Mesenchymal stem cell (in vitro differentiated cells and primary cell): ENCODE results near the gene BIRC5. TPM values are rescaled to one million over a fixed set of nuclear protein-coding genes. Genes with fewer than 3 reads are reported as not detected.

ENCODE experiments used
- DNase-seq: peaks from one replicate; pipeline ENCODE4 v3.0.0-alpha.2; 2013
- H2AFZ ChIP-seq: one replicate; pipeline ENCODE4 v1.6.1; 2013; ENCODE audit warnings: low read depth, mild to moderate bottlenecking, control low read depth, inconsistent platforms, low read length, moderate library complexity
- H2AK5ac ChIP-seq: 2 replicates; pipeline ENCODE4 v1.6.1; 2013; ENCODE audit warnings: low read length, moderate library complexity, mild to moderate bottlenecking, inconsistent platforms; ENCODE audit not compliant: severe bottlenecking
- H2BK120ac ChIP-seq: one replicate; pipeline ENCODE4 v1.6.1; 2013; ENCODE audit warnings: low read depth, mild to moderate bottlenecking, inconsistent platforms, low read length, moderate library complexity
- H2BK12ac ChIP-seq, 2 experiments: one replicate each; pipeline ENCODE4 v1.6.1; 2013; ENCODE audit warnings: inconsistent platforms in 2 of 2, low read length in 2 of 2, mild to moderate bottlenecking in 2 of 2, moderate library complexity in 2 of 2, control low read depth in 1 of 2
- H2BK15ac ChIP-seq: one replicate; pipeline ENCODE4 v1.6.1; 2013; ENCODE audit warnings: mild to moderate bottlenecking, low read depth, inconsistent platforms; ENCODE audit not compliant: poor library complexity, severe bottlenecking
- H2BK5ac ChIP-seq: 2 replicates; pipeline ENCODE4 v1.6.1; 2013; ENCODE audit warnings: low read depth, mild to moderate bottlenecking, low read length, control low read depth, inconsistent platforms; ENCODE audit not compliant: poor library complexity, severe bottlenecking
- H3K14ac ChIP-seq, 2 experiments: one replicate each; pipeline ENCODE4 v1.6.1; 2013; ENCODE audit warnings: inconsistent platforms in 2 of 2, low read length in 2 of 2, control low read depth in 1 of 2, mild to moderate bottlenecking in 1 of 2, moderate library complexity in 1 of 2
- H3K18ac ChIP-seq, 2 experiments: one replicate each; pipeline ENCODE4 v1.6.1; 2013; ENCODE audit warnings: inconsistent platforms in 2 of 2, low read length in 2 of 2, control low read depth in 1 of 2, low read depth in 1 of 2, mild to moderate bottlenecking in 1 of 2
- H3K23ac ChIP-seq, 2 experiments: one replicate each; pipeline ENCODE4 v1.6.1; 2013; ENCODE audit warnings: inconsistent platforms in 2 of 2, low read length in 2 of 2, mild to moderate bottlenecking in 2 of 2, moderate library complexity in 2 of 2, control low read depth in 1 of 2
- H3K27ac ChIP-seq: 2 replicates; pipeline ENCODE4 v1.5.1; 2013; ENCODE audit warnings: mild to moderate bottlenecking, moderate library complexity, low read length, control low read depth, inconsistent platforms; ENCODE audit not compliant: poor library complexity, severe bottlenecking
- H3K27me3 ChIP-seq, 2 experiments: 2 replicates each; pipeline versions ENCODE4 v1.6.1 to v1.7.0; 2013; ENCODE audit warnings: low read length in 2 of 2, mild to moderate bottlenecking in 2 of 2, moderate library complexity in 2 of 2, control low read depth in 1 of 2, inconsistent platforms in 1 of 2; ENCODE audit not compliant: control insufficient read depth in 1 of 2, insufficient read depth in 1 of 2
- H3K36me3 ChIP-seq, 2 experiments: 2 replicates each; pipeline versions ENCODE4 v1.6.1 to v1.7.0; 2013; ENCODE audit warnings: low read length in 2 of 2, control low read depth in 1 of 2, inconsistent platforms in 1 of 2, low read depth in 1 of 2, mild to moderate bottlenecking in 1 of 2; ENCODE audit not compliant: insufficient read depth in 2 of 2, control insufficient read depth in 1 of 2
- H3K4ac ChIP-seq, 2 experiments: one replicate each; pipeline ENCODE4 v1.6.1; 2013; ENCODE audit warnings: inconsistent platforms in 2 of 2, low read length in 2 of 2, mild to moderate bottlenecking in 2 of 2, moderate library complexity in 2 of 2, control low read depth in 1 of 2, low read depth in 1 of 2
- H3K4me1 ChIP-seq: 2 replicates; pipeline ENCODE4 v1.6.1; 2013; ENCODE audit warnings: low read depth, low read length, control low read depth; ENCODE audit not compliant: control insufficient read depth, insufficient read depth
- H3K4me2 ChIP-seq: 2 replicates; pipeline ENCODE4 v1.6.1; 2013; ENCODE audit warnings: low read length, mild to moderate bottlenecking, inconsistent platforms; ENCODE audit not compliant: poor library complexity, severe bottlenecking
- H3K4me3 ChIP-seq, 2 experiments: 2 replicates each; pipeline versions ENCODE4 v1.5.1 to v1.7.0; 2013; ENCODE audit warnings: low read length in 2 of 2, mild to moderate bottlenecking in 2 of 2, control low read depth in 1 of 2, low read depth in 1 of 2; ENCODE audit not compliant: insufficient read depth in 1 of 2
- H3K79me1 ChIP-seq: replicated peaks from 2 replicates; pipeline ENCODE4 v1.6.1; 2013; ENCODE audit warnings: mild to moderate bottlenecking, control low read depth, low read length, inconsistent platforms; ENCODE audit not compliant: poor library complexity, severe bottlenecking
- H3K9ac ChIP-seq: 2 replicates; pipeline ENCODE4 v1.7.0; 2013; ENCODE audit warnings: mild to moderate bottlenecking, low read length, moderate library complexity
- H3K9me3 ChIP-seq: 2 replicates; pipeline ENCODE4 v1.7.0; 2013; ENCODE audit warnings: mild to moderate bottlenecking, low read length; ENCODE audit not compliant: control insufficient read depth
- H4K8ac ChIP-seq: one replicate; pipeline ENCODE4 v1.6.1; 2013; ENCODE audit warnings: inconsistent platforms, mild to moderate bottlenecking, low read length, moderate library complexity
- H4K91ac ChIP-seq: one replicate; pipeline ENCODE4 v1.6.1; 2013; ENCODE audit warnings: mild to moderate bottlenecking, low read length, inconsistent platforms
- WGBS: methylation state at CpG from one replicate; pipeline ENCODE4 v1.1.7; 2013; ENCODE audit warnings: mixed read lengths; 5-methylcytosine and 5-hydroxymethylcytosine counted together
- small RNA-seq: library from polyadenylated mRNA; stranded (forward); fragments of <200 nt; extraction: miRNeasy Mini kit (QIAGEN cat#:217004); gene quantifications from one replicate; pipeline ENCODE3, GENCODE V24; 2013; ENCODE audit warnings: low read depth

Gene BIRC5

GRCh38 chr17:78272181-78272913, 58.3 kb downstream of the BIRC5 start:
- WGBS, result 31% methylated on average over 17 of the region's 17 CpGs
- no peak overlapping the region for H3K9ac ChIP-seq

DNA sequence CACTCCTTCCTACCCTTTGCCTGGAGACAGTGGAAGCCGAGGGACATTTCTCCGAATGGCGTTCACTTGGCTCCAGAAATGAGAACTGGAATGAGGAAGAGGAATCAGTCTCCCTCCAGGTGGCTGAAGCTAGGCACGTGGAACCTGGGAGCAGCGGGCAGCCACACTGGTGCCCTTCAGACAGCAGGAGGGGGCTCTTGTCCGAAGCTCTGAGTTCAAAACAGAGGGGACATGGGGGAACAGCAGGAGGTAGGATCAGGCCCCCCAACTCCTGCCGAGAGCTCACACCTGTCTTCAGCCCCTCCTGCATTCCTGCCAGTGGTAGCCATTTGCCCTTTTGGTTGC, 58.8 kb downstream of the BIRC5 start:
- Histone ChIP-seq H3K9ac (no peak overlapping the region), H3K23ac (no peak overlapping the region), H2AK5ac (no peak overlapping the region), H4K91ac (peak overlapping the region; percentile 77), H3K9me3 (no peaks in the 10 kb centered on the region), H4K8ac (peak overlapping the region; percentile 89), H3K27me3 (peaks cover 12 to 73% of the 10 kb centered on the region in 2 experiments), H3K36me3 (no peaks in the 10 kb centered on the region), H2BK15ac (peak overlapping the region; percentile 29), H3K79me1 (no peaks in the 10 kb centered on the region), H3K4me1 (peaks cover 40% of the 10 kb centered on the region), H2BK5ac (no peak overlapping the region), H3K4me3 (no peak overlapping the region), H3K4me2 (peak overlapping the region; percentile 23), H3K14ac (no peak overlapping the region), H3K18ac (peak overlapping the region; percentile 9 to 73), H3K4ac (peak overlapping the region in 1 of 2 experiments; percentile 47), H2BK120ac (peak overlapping the region; percentile 77), H2AFZ (peak overlapping the region; percentile 29), H3K27ac (no peak overlapping the region), H2BK12ac (peak overlapping the region; percentile 61 to 88)
- WGBS, result 76% methylated on average over 7 of the region's 7 CpGs
- DNase-seq, result no peak

More at GRCh38 chr17:78272181-78272913, 58.3 kb downstream of the BIRC5 start:
- H3K23ac ChIP-seq, result no peak overlapping the region
- H2BK5ac ChIP-seq, result no peak overlapping the region
- peak overlapping the region; percentile 77 for H2BK120ac ChIP-seq
- DNase-seq, result peak; percentile 95
- peak overlapping the region; percentile 29 for H2BK15ac ChIP-seq
- H4K91ac ChIP-seq, result peak overlapping the region; percentile 77
- H3K27ac ChIP-seq, result no peak overlapping the region
- no peaks in the 10 kb centered on the region for H3K79me1 ChIP-seq
- H3K18ac ChIP-seq, result peak overlapping the region; percentile 3 to 73
- H2BK12ac ChIP-seq, result peak overlapping the region; percentile 61 to 88
- H2AFZ ChIP-seq, result peak overlapping the region; percentile 29
- H3K4ac ChIP-seq, result peak overlapping the region in 1 of 2 experiments; percentile 49
- H4K8ac ChIP-seq, result peak overlapping the region; percentile 89
- peak overlapping the region; percentile 23 for H3K4me2 ChIP-seq
- H3K36me3 ChIP-seq, result no peaks in the 10 kb centered on the region
- no peak overlapping the region for H3K14ac ChIP-seq
- peaks cover 42% of the 10 kb centered on the region for H3K4me1 ChIP-seq
- no peaks in the 10 kb centered on the region for H3K9me3 ChIP-seq
- peaks cover 10 to 76% of the 10 kb centered on the region in 2 experiments for H3K27me3 ChIP-seq
- H2AK5ac ChIP-seq, result no peak overlapping the region
- no peak overlapping the region for H3K4me3 ChIP-seq

DNA sequence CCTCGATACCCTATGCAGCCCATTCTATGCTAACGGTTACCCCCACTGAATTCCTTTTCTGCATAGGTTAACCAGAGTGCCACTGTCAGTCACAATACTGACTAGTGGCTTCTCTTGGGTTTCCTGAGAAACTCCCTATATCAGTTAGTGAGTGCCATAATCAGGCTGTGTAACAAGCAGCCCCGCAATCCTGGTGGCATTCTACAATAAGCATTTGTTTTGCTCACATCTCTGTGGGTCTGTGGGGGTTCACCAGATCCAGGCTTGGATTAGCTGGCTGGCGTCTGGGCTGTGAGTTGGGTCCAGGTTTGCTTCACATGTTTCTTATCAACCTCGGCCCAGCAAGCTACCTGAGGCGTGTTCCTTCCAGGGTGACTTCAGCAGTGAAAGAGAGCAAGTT, 59.8 kb downstream of the BIRC5 start:
- Histone ChIP-seq H4K91ac (peak overlapping the region; percentile 73), H3K9ac (no peak overlapping the region), H3K79me1 (no peaks in the 10 kb centered on the region), H2AFZ (no peak overlapping the region), H4K8ac (no peak overlapping the region), H3K36me3 (no peaks in the 10 kb centered on the region), H3K23ac (no peak overlapping the region), H3K18ac (no peak overlapping the region), H2BK12ac (no peak overlapping the region), H2AK5ac (no peak overlapping the region), H3K4me2 (no peak overlapping the region), H2BK120ac (no peak overlapping the region), H3K14ac (no peak overlapping the region), H3K4me3 (no peak overlapping the region), H2BK15ac (no peak overlapping the region), H3K27me3 (peaks cover 8 to 67% of the 10 kb centered on the region in 2 experiments), H3K4me1 (peaks cover 40% of the 10 kb centered on the region), H3K9me3 (no peaks in the 10 kb centered on the region), H2BK5ac (no peak overlapping the region), H3K4ac (no peak overlapping the region), H3K27ac (no peak overlapping the region)
- WGBS, result 94% methylated on average over 6 of the region's 6 CpGs
- DNase-seq, result no peak

Small RNA genes lying within 50 kb of the gene (small RNA-seq; reads per million reads assigned to genes)
- not detected for gene AC087645.1
